Esophagus squamous epithelium (tissue), 5 donors: ENCODE results near the gene TBCCD1. TPM values are rescaled to one million over a fixed set of nuclear protein-coding genes. Genes with fewer than 3 reads are reported as not detected.

Experiments used
- DNase-seq: peaks from one replicate; lab custom pipeline; 2025; lab: John Stamatoyannopoulos, UW
- H3K27ac ChIP-seq, 4 donors: fragments of 200-600 bp; sonication (generic); one replicate each; pipeline ENCODE4 v1.5.1; 2016 to 2019; ENCODE audit warnings: mild to moderate bottlenecking in 1 of 4
- H3K27me3 ChIP-seq, 4 donors: fragments of 200-600 bp; sonication (generic); 1 replicate in 3 of 4; 2 replicates in 1 of 4; pipeline versions ENCODE4 v1.5.1 to v1.6.0; 2017 to 2021; ENCODE audit warnings: antibody characterized with exemption in 1 of 4
- H3K36me3 ChIP-seq, 3 donors: fragments of 200-600 bp; sonication (generic); one replicate each; pipeline ENCODE4 v1.5.1; 2016 to 2019
- H3K4me1 ChIP-seq, 3 donors: fragments of 200-600 bp; sonication (generic); one replicate each; pipeline ENCODE4 v1.5.1; 2017 to 2019
- H3K4me3 ChIP-seq, 4 donors: fragments of 200-600 bp; sonication (generic); 1 replicate in 3 of 4; 2 replicates in 1 of 4; pipeline ENCODE4 v1.5.1; 2016 to 2019; ENCODE audit warnings: mild to moderate bottlenecking in 2 of 4, moderate library complexity in 1 of 4
- H3K9me3 ChIP-seq, 3 donors: fragments of 200-600 bp; sonication (generic); one replicate each; pipeline ENCODE4 v1.5.1; 2016 to 2019
- POLR2A ChIP-seq, 4 donors: fragments of 450-650 bp; IDR thresholded peaks; one replicate each; pipeline ENCODE4 v1.6.1; 2017; ENCODE audit warnings: antibody characterized with exemption in 4 of 4, mild to moderate bottlenecking in 4 of 4, moderate library complexity in 3 of 4
- WGBS, 2 donors: methylation state at CpG; one replicate each; pipeline ENCODE4 v1.1.5; 2018; 5-methylcytosine and 5-hydroxymethylcytosine counted together
- intact Hi-C: fragments of 100-400 bp; cut with DNase I; formaldehyde crosslinking; loops from one replicate; pipeline ENCODE4 v1.15.0; 2022
- total RNA-seq, 4 donors: library from RNA; depleted of rRNA; stranded (reverse); fragments of >200 nt; gene quantifications; one replicate each; pipeline ENCODE4 v1.1.0, GENCODE V29; 2016
- TF ChIP-seq, protein P1 (sequence below), 6 experiments: fragments of 450-650 bp in 4 of 6; fragments of 200-600 bp in 2 of 6; sonication (generic) in 2 of 6; IDR thresholded peaks; one replicate each; pipeline ENCODE4 v1.5.1; 2016 to 2019; ENCODE audit warnings: antibody characterized with exemption in 6 of 6, mild to moderate bottlenecking in 4 of 6, moderate library complexity in 4 of 6
- donor health status: DM: yes; HTN: yes; CAD: no.

The TBCCD1 gene
- total RNA-seq, 4 donors from 2014 or later: 6.9 to 10.5 (median 7.9) TPM

DNA sequence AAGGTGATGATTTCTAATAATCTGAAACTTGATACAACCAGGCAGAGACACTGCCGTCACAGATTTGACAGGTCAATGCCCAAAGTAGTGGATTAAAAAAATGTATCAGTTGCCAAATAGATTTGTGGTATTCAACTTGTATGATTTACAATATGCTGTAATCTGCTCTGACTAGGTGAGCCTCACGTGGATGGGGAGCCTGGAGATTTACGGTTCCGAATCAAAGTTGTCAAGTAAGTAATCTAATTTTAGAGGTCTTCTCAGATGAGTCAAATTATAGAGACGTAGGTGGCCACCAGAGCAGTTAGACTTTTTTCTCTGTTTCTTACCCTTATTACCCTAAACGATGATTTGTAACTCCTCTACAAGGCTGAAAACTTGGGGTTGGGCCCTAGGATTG, 15.4 kb upstream of the TBCCD1 start:
- DNase-seq: no peak
- no peak for TF ChIP-seq POLR2A (IDR thresholded peaks at IDR 0.05)
- TF ChIP-seq, protein P1, sequence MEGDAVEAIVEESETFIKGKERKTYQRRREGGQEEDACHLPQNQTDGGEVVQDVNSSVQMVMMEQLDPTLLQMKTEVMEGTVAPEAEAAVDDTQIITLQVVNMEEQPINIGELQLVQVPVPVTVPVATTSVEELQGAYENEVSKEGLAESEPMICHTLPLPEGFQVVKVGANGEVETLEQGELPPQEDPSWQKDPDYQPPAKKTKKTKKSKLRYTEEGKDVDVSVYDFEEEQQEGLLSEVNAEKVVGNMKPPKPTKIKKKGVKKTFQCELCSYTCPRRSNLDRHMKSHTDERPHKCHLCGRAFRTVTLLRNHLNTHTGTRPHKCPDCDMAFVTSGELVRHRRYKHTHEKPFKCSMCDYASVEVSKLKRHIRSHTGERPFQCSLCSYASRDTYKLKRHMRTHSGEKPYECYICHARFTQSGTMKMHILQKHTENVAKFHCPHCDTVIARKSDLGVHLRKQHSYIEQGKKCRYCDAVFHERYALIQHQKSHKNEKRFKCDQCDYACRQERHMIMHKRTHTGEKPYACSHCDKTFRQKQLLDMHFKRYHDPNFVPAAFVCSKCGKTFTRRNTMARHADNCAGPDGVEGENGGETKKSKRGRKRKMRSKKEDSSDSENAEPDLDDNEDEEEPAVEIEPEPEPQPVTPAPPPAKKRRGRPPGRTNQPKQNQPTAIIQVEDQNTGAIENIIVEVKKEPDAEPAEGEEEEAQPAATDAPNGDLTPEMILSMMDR (IDR thresholded peaks at IDR 0.05): no peak
- no peaks in the 10 kb centered on the region for H3K9me3 ChIP-seq
- WGBS, 2 donors: 96% methylated on average over 6 of the region's 6 CpGs
- no peaks in the 10 kb centered on the region for H3K4me1 ChIP-seq
- H3K27ac ChIP-seq: no peak overlapping the region
- H3K4me3 ChIP-seq: no peak overlapping the region
- peaks cover 5 to 94% (median 28%) of the 10 kb centered on the region in 3 donors for H3K36me3 ChIP-seq
- H3K27me3 ChIP-seq: no peaks in the 10 kb centered on the region
- intact Hi-C loops: no loop called here

GRCh38 chr3:186580785-186581184, 13.6 kb upstream of the TBCCD1 start:
- H3K27ac ChIP-seq: no peak overlapping the region
- H3K36me3 ChIP-seq: peaks cover 9 to 100% (median 42%) of the 10 kb centered on the region in 3 donors
- 89 to 93% methylated on average over 3 of the region's 3 CpGs for WGBS, 2 donors
- no peak overlapping the region for H3K4me3 ChIP-seq
- DNase-seq: no peak
- H3K9me3 ChIP-seq: no peaks in the 10 kb centered on the region
- no peaks in the 10 kb centered on the region for H3K4me1 ChIP-seq
- intact Hi-C loops: no loop called here
- H3K27me3 ChIP-seq: no peaks in the 10 kb centered on the region
- TF ChIP-seq, protein P1 (IDR thresholded peaks at IDR 0.05): no peak
- no peak for TF ChIP-seq POLR2A (IDR thresholded peaks at IDR 0.05)

GRCh38 chr3:186577521-186577920, 10.4 kb upstream of the TBCCD1 start:
- Histone ChIP-seq H3K36me3 (peaks cover 9 to 100% (median 34%) of the 10 kb centered on the region in 3 donors), H3K9me3 (no peaks in the 10 kb centered on the region), H3K4me3 (no peak overlapping the region), H3K27ac (no peak overlapping the region), H3K27me3 (no peaks in the 10 kb centered on the region), H3K4me1 (no peaks in the 10 kb centered on the region)
- WGBS, 2 donors: 75 to 77% methylated on average over 2 of the region's 2 CpGs
- intact Hi-C loops: no loop called here
- DNase-seq: no peak
- TF ChIP-seq, protein P1 (IDR thresholded peaks at IDR 0.05): no peak
- TF ChIP-seq POLR2A (IDR thresholded peaks at IDR 0.05): no peak

GRCh38 chr3:186571644-186572013, 4.5 kb upstream of the TBCCD1 start:
- TF ChIP-seq POLR2A (IDR thresholded peaks at IDR 0.05): no peak
- TF ChIP-seq, protein P1 (IDR thresholded peaks at IDR 0.05): no peak
- DNase-seq: no peak
- no peaks in the 10 kb centered on the region for H3K9me3 ChIP-seq
- peak overlapping the region; percentile 92 to 99 (median 96) for H3K4me3 ChIP-seq
- WGBS, 2 donors: 41 to 62% methylated on average over 2 of the region's 2 CpGs
- peaks cover 18 to 40% (median 21%) of the 10 kb centered on the region in 3 donors for H3K4me1 ChIP-seq
- intact Hi-C loops: no loop called here
- H3K36me3 ChIP-seq: peaks cover 4 to 47% (median 12%) of the 10 kb centered on the region in 3 donors
- no peaks in the 10 kb centered on the region for H3K27me3 ChIP-seq
- H3K27ac ChIP-seq: peak overlapping the region in 2 of 4 donors; percentile 98

- 8 to 14% methylated on average over 14 to 19 of the region's 21 CpGs for WGBS, 2 donors
- Histone ChIP-seq H3K36me3 (peaks cover 3 to 42% (median 6%) of the 10 kb centered on the region in 3 donors), H3K9me3 (no peaks in the 10 kb centered on the region), H3K4me3 (peak overlapping the region; percentile 92 to 99 (median 96)), H3K27ac (peak overlapping the region; percentile 97 to 98 (median 98)), H3K27me3 (no peaks in the 10 kb centered on the region), H3K4me1 (peaks cover 18 to 45% (median 21%) of the 10 kb centered on the region in 3 donors)
- no peak for DNase-seq
- TF ChIP-seq POLR2A (IDR thresholded peaks at IDR 0.05): no peak
- TF ChIP-seq, protein P1 (IDR thresholded peaks at IDR 0.05): no peak
- intact Hi-C loops: no loop called here
Observed at GRCh38 chr3:186570941-186571643, 4.0 kb upstream of the TBCCD1 start.
